Central memory CD8-positive, alpha-beta T cell (primary cell): ENCODE measurements around the gene R3HDM4.
"Not testable (repeated sequence)": the region's sequence is repeated elsewhere in the genome, so short reads cannot be mapped to it uniquely, and the experiment has no call there.

Source experiments
- ATAC-seq: fragments of 150-1000 bp; cut with Tn5 transposase; replicated peaks from 2 replicates; pipeline ENCODE4 v1.10.0; 2022; ENCODE audit warnings: mild to moderate bottlenecking, moderate FRiP score, moderate number of reproducible peaks; ENCODE audit not compliant: poor library complexity, severe bottlenecking; ENCODE audit errors: extremely low read depth
- DNase-seq, 2 donors: peaks; one replicate each; pipeline ENCODE4 v3.0.0; 2021; ENCODE audit warnings: low spot score in 2 of 2
- H3K27ac Mint-ChIP-seq: one replicate; pipeline ENCODE4 v1.8.0; 2022; ENCODE audit warnings: low read depth, mild to moderate bottlenecking, moderate library complexity, mixed read lengths
- H3K27me3 Mint-ChIP-seq: one replicate; pipeline ENCODE4 v1.8.0; 2022; ENCODE audit warnings: mixed read lengths
- H3K36me3 Mint-ChIP-seq: one replicate; pipeline ENCODE4 v1.8.0; 2022; ENCODE audit warnings: mild to moderate bottlenecking, moderate library complexity, mixed read lengths; ENCODE audit not compliant: insufficient read depth
- H3K4me1 Mint-ChIP-seq: one replicate; pipeline ENCODE4 v1.8.0; 2022; ENCODE audit warnings: mixed read lengths
- H3K4me3 Mint-ChIP-seq: one replicate; pipeline ENCODE4 v1.8.0; 2022; ENCODE audit warnings: mild to moderate bottlenecking, moderate library complexity, mixed read lengths
- H3K9me3 Mint-ChIP-seq: one replicate; pipeline ENCODE4 v1.8.0; 2022; ENCODE audit warnings: mixed read lengths

R3HDM4 gene

DNA sequence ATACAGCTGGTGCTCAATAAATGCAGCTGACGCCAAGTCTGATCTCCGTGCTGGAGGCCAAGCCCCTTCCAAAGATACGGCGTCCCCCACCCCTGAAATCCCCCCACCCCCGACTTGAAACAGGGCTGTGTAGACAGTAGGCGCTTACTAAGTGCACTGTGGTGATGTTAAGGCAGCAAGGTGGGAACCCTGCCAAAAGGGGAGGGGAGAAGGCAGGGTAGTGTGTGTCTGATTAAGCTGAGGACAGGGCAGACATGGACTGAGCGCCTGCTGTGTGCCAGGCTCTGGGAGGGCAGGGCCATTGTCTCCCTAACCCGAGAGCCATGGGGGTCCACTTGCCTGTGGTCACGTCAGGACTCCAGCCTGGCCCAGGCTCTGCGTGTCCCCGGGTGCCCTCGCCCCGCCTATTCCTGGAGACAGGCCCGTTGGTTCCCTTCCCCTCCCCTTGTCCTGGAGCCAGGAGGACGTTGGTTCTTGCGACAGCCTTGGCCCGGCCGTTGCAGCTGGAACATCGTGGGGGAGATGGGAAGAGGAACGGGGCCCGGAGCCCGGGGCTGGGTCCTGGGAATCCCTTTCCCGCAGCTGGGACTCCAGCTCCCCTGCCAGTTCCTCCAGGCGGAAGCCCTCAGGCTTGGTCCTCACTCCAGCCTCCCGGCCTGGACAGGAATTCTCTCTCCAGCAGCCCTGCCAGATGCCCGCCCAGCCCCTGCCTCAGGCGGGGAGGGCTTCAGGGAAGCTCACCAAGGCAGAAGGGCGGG lies 62.6 kb downstream of the R3HDM4 start:
- peaks cover 4% of the 10 kb centered on the region for H3K36me3 Mint-ChIP-seq
- H3K4me1 Mint-ChIP-seq, result no peaks in the 10 kb centered on the region
- no peak for DNase-seq
- no peak overlapping the region for H3K4me3 Mint-ChIP-seq
- no peak overlapping the region for H3K27ac Mint-ChIP-seq
- no peak for ATAC-seq
- H3K9me3 Mint-ChIP-seq, result no peaks in the 10 kb centered on the region
- H3K27me3 Mint-ChIP-seq, result peaks cover 46% of the 10 kb centered on the region

- ATAC-seq, DNase-seq, H3K36me3 Mint-ChIP-seq, H3K4me1 Mint-ChIP-seq, H3K27ac Mint-ChIP-seq, H3K9me3 Mint-ChIP-seq, H3K4me3 Mint-ChIP-seq: not testable (repeated sequence)
- peaks cover 58% of the 10 kb centered on the region for H3K27me3 Mint-ChIP-seq
Observed at GRCh38 chr19:849195-849594, 63.8 kb downstream of the R3HDM4 start.

GRCh38 chr19:848386-848921 lies 64.6 kb downstream of the R3HDM4 start:
- DNase-seq (no peak), ATAC-seq (no peak)
- Mint-ChIP-seq H3K27me3 (peaks cover 62% of the 10 kb centered on the region), H3K4me3 (no peak overlapping the region), H3K9me3 (no peaks in the 10 kb centered on the region), H3K36me3 (peaks cover 4% of the 10 kb centered on the region), H3K27ac (no peak overlapping the region), H3K4me1 (peaks cover 6% of the 10 kb centered on the region)
